ENCODE results near the gene RSPRY1.

- no peak for TF ChIP-seq HDGF (IDR thresholded peaks at IDR 0.05; ENCODE audit: borderline replicate concordance)
- TF ChIP-seq FOXM1 (IDR thresholded peaks at IDR 0.05; ENCODE audit: borderline replicate concordance): no peak
- no peak for TF ChIP-seq ARNT (IDR thresholded peaks at IDR 0.05)
- TF ChIP-seq SUZ12 (IDR thresholded peaks at IDR 0.05): no peak
- TF ChIP-seq PKNOX1 (IDR thresholded peaks at IDR 0.05): no peak
- TF ChIP-seq CTBP1 (IDR thresholded peaks at IDR 0.05; ENCODE audit: borderline replicate concordance): no peak
- no peak for TF ChIP-seq SP1 (IDR thresholded peaks at IDR 0.05)
- no peak for TF ChIP-seq BHLHE40 (IDR thresholded peaks at IDR 0.05; ENCODE audit: borderline replicate concordance)
- no peak for TF ChIP-seq FOXK2 (IDR thresholded peaks at IDR 0.05)
- no peak for TF ChIP-seq LEF1 (IDR thresholded peaks at IDR 0.05; ENCODE audit: borderline replicate concordance)
Observed at GRCh38 chr16:57184887-57185445, 1.2 kb upstream of the RSPRY1 start.
